ENCODE measurements around the gene LRP6. TPM values are rescaled to one million over a fixed set of nuclear protein-coding genes. Genes with fewer than 3 reads are reported as not detected.

Gene LRP6
- total and polyA plus RNA-seq, 3 donors from 2014 or later = 11.5 to 42.6 (median 39.3) TPM

DNA sequence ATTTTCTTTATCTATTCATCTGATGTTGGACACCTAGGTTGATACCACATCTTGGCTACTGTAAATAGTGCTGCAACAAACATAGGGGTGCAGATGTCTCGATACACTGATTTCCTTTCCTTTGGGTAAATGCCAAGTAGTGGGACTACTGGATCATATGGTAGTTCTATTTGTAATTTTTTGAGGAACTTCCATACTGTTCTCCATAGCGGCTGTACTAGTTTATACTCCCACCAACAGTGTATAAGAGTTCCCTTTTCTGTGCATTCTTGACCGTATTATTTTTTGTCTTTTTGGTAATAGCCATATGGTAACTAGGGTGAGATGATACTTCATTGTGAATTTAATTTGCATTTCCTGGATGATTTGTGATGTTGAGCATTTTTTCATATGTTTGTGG is 71.8 kb downstream of the LRP6 start:
- Histone ChIP-seq H3K27me3 (no peaks in the 10 kb centered on the region), H3K27ac (no peak overlapping the region), H3K4me3 (no peak overlapping the region), H3K9me3 (no peaks in the 10 kb centered on the region), H3K4me1 (no peaks in the 10 kb centered on the region), H3K36me3 (ENCODE audit: low read depth, missing control alignments) (no peaks in the 10 kb centered on the region)
- intact Hi-C loops (cut with DNase I; ENCODE audit: low total_unique reads) = no loop called here
- TF ChIP-seq, protein P1, sequence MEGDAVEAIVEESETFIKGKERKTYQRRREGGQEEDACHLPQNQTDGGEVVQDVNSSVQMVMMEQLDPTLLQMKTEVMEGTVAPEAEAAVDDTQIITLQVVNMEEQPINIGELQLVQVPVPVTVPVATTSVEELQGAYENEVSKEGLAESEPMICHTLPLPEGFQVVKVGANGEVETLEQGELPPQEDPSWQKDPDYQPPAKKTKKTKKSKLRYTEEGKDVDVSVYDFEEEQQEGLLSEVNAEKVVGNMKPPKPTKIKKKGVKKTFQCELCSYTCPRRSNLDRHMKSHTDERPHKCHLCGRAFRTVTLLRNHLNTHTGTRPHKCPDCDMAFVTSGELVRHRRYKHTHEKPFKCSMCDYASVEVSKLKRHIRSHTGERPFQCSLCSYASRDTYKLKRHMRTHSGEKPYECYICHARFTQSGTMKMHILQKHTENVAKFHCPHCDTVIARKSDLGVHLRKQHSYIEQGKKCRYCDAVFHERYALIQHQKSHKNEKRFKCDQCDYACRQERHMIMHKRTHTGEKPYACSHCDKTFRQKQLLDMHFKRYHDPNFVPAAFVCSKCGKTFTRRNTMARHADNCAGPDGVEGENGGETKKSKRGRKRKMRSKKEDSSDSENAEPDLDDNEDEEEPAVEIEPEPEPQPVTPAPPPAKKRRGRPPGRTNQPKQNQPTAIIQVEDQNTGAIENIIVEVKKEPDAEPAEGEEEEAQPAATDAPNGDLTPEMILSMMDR (IDR thresholded peaks at IDR 0.05) = no peak
- TF ChIP-seq POLR2A (IDR thresholded peaks at IDR 0.05) = no peak
- no peak for DNase-seq
- WGBS, 2 donors = 96 to 98% methylated on average over 3 of the region's 3 CpGs

DNA sequence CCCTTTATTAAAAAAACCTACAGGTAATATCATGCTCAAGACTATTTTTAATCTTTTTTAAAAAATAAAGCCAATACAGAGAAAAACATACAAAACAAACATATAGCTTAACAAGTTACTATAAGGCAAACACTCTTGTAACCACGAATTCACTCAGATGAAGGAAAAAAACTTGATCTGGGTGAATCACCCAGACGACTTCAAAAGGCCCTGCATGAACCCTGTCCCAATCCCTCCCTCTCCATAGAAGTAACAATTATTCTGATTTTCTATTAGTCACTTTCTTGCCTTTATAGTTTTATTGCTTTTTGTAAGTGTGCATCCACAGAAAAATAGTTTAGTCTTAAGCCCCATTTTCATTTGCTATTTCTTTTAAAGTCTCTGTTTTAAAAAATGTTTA is 72.6 kb downstream of the LRP6 start:
- Histone ChIP-seq H3K4me3 (no peak overlapping the region), H3K4me1 (no peaks in the 10 kb centered on the region), H3K9me3 (no peaks in the 10 kb centered on the region), H3K27me3 (no peaks in the 10 kb centered on the region), H3K27ac (no peak overlapping the region), H3K36me3 (ENCODE audit: low read depth, missing control alignments) (no peaks in the 10 kb centered on the region)
- intact Hi-C loops (cut with DNase I; ENCODE audit: low total_unique reads) = no loop called here
- no peak for DNase-seq
- TF ChIP-seq, protein P1 (IDR thresholded peaks at IDR 0.05) = no peak
- no peak for TF ChIP-seq POLR2A (IDR thresholded peaks at IDR 0.05)
- 90 to 96% methylated on average over 2 of the region's 2 CpGs for WGBS, 2 donors

DNA sequence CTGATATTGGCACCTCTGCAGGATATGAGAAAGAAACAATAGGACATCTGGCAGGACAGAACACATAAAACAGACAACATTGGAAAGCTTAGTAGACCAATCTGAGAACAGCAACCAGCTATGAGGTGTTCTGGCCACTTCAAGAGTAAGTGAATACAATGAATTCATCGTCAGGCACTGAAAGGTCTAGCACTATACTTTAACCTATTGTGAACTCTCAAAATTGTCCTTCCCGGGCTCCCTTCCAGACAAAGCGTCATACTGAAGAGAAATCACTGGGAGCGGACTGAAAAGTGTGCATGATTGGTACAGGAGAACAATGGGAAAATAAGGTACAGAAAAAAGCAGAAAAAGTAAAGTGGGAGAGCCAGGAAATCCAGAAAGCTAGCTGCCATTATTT is 75.8 kb downstream of the LRP6 start:
- 95 to 97% methylated on average over 4 of the region's 4 CpGs for WGBS, 2 donors
- intact Hi-C loops (cut with DNase I; ENCODE audit: low total_unique reads) = no loop called here
- no peak for TF ChIP-seq POLR2A (IDR thresholded peaks at IDR 0.05)
- TF ChIP-seq, protein P1 (IDR thresholded peaks at IDR 0.05) = no peak

DNA sequence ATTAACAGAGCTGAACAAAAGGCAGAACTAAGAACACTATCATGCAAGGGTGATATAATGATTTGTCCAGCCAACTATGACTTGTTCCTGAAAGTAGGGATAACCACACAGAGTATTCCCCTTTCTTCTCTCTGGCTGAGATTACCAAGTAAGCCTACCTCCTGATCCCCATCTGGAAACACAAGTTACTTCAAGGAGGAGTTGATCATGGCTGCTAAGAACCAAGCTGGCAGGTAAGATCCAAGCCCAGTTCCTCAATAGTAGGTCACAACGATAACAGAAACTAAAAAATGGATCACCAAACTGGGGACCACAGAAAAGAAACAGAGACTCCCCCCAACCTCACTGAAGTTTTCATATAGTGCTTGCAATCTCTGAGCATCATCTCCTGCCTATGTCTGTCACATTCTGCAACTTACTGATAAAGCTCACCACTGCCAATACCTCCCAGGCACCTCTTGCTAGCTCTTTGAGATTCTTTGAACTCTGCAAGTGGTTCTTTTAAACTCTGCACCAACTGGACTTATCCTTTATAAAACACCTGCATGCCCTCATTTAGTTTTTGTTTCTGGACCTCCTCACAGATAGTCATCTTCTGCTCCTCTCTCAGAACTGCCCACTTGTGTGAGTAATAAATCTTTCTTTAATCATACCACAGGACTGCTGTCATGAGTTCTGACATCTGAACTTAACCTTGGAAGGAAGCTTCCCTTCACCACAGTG is 76.6 kb downstream of the LRP6 start:
- H3K4me3 ChIP-seq = no peak overlapping the region
- no peaks in the 10 kb centered on the region for H3K27me3 ChIP-seq
- H3K27ac ChIP-seq = no peak overlapping the region
- WGBS, 2 donors = 97 to 100% methylated on average over 1 of the region's 1 CpG
- no peak for DNase-seq
- TF ChIP-seq, protein P1 (IDR thresholded peaks at IDR 0.05) = no peak
- TF ChIP-seq POLR2A (IDR thresholded peaks at IDR 0.05) = no peak
- H3K9me3 ChIP-seq = no peaks in the 10 kb centered on the region
- intact Hi-C loops (cut with DNase I; ENCODE audit: low total_unique reads) = no loop called here
- H3K36me3 ChIP-seq (ENCODE audit: low read depth, missing control alignments) = no peaks in the 10 kb centered on the region
- no peaks in the 10 kb centered on the region for H3K4me1 ChIP-seq

More for the DNA sequence above, 75.8 kb downstream of the LRP6 start:
- Histone ChIP-seq H3K4me1 (no peaks in the 10 kb centered on the region), H3K36me3 (ENCODE audit: low read depth, missing control alignments) (no peaks in the 10 kb centered on the region), H3K27me3 (no peaks in the 10 kb centered on the region), H3K27ac (no peak overlapping the region), H3K4me3 (no peak overlapping the region), H3K9me3 (no peaks in the 10 kb centered on the region)
- no peak for DNase-seq

DNA sequence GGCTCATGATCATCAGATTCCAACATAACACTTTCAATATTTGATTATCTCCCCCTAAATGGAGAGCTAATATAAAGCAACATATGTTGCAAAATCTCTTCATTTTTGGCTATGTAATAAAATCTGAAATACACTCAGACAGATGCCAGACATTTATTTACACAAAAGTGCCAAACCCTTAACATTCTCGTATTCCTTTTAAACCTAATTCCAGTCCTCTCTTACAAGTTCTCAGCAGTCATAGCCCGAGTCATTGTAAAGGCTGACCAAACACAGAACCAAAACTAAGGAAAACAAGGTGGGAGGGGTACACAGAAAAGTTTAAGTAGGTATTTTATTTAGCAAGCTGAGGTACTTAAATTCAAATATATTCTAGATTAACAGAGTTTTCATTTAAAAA is 81.4 kb downstream of the LRP6 start:
- WGBS, 2 donors = 76 to 87% methylated on average over 2 of the region's 2 CpGs
- Histone ChIP-seq H3K36me3 (ENCODE audit: low read depth, missing control alignments) (no peaks in the 10 kb centered on the region), H3K27me3 (no peaks in the 10 kb centered on the region), H3K4me3 (no peak overlapping the region), H3K4me1 (peaks cover 10% of the 10 kb centered on the region), H3K27ac (no peak overlapping the region), H3K9me3 (no peaks in the 10 kb centered on the region)
- TF ChIP-seq, protein P1 (IDR thresholded peaks at IDR 0.05) = no peak
- no peak for TF ChIP-seq POLR2A (IDR thresholded peaks at IDR 0.05)
- intact Hi-C loops (cut with DNase I; ENCODE audit: low total_unique reads) = no loop called here
- no peak for DNase-seq
